Measurements from ENCODE around the gene GABBR2.

GABBR2 gene

DNA sequence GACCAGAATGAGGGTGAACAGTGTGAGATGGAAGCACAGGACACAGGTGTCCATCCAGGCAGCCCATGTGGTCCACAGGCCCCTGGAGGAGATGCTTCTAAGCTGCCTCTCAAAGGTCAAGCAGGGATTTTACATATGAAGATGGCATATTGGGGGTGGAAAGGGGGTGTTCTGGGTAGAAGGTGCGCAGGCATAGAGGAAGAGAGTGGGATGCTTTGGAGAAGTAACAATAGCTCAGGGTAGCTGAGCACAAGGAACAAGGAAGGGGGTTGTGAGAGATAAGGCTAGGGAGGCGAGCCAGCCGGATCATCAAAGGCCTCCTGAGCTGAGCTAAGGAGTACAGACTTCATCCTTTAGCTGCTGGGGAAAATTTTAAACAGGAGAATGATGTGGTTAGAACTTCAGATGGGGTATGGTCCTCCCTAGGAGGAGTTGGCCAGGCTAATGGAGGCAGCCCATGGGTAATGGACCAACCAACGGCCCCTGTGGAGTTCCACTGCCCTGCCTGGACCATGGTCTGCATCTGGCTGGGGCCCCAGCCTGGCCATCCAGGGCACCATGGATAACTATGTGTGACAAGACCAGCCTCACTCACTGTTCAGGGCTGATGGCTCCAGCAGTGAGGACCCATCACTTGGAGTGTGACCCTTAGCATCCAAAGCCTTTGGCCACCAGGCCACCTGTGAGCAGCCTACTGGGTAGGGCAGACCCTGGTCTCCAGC lies 366.5 kb downstream of the GABBR2 start:
- DNase-seq (ENCODE audit: low read depth in 1 of 2, low spot score in 1 of 2) = no peak
- in situ Hi-C loops (cut with HindIII; ENCODE audit: low pct_unique_long_range_greater_than_20kb, low sequenced_read_pairs) = no loop called here
- no peak for TF ChIP-seq JUND (IDR thresholded peaks at IDR 0.05; ENCODE audit: low read depth)

DNA sequence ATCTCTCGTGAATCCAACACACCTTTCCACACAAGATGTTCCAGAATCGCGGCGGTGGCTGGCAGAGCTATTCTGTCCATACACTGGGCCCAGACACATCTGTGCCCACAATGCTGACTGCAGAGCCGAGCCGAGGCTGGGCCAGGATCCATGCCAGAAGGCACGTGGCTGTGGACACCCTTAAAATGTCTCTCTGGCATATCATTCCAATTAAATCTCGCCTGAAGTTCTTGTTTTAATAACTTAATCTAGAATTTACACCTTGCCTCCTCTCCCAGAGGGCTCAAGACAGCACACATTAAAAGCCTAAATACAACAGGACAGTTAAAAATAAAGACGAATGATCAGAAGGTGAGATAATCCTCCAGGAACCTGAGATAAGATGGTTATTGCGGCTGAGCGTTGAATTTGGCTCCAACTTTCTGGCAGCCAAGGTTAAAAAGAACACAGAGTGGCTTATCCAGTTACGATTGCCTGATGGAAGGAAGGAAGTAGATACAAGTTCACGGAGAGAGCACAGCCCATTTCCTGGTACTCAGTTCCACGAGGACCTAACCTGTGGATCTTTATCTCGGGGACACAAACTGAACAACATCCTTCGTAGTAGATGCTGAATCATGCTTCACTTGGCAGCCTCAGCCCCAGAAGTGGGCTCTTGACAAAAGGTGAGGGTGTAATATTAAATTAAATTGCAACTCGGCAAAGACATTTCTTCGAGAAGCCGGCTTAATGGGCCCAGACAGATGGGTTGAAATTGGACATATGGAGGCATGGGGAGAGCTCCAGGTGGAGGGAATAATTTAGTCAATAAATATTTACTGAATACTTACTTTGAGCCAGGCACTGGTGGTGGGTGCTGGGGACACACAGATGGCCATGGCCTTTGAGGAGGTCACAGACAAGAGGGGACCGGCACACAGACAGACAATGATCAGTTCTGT lies 367.3 kb downstream of the GABBR2 start:
- DNase-seq (ENCODE audit: low read depth in 1 of 2, low spot score in 1 of 2) = no peak
- in situ Hi-C loops (cut with HindIII; ENCODE audit: low pct_unique_long_range_greater_than_20kb, low sequenced_read_pairs) = no loop called here
- TF ChIP-seq JUND (IDR thresholded peaks at IDR 0.05; ENCODE audit: low read depth) = no peak

DNA sequence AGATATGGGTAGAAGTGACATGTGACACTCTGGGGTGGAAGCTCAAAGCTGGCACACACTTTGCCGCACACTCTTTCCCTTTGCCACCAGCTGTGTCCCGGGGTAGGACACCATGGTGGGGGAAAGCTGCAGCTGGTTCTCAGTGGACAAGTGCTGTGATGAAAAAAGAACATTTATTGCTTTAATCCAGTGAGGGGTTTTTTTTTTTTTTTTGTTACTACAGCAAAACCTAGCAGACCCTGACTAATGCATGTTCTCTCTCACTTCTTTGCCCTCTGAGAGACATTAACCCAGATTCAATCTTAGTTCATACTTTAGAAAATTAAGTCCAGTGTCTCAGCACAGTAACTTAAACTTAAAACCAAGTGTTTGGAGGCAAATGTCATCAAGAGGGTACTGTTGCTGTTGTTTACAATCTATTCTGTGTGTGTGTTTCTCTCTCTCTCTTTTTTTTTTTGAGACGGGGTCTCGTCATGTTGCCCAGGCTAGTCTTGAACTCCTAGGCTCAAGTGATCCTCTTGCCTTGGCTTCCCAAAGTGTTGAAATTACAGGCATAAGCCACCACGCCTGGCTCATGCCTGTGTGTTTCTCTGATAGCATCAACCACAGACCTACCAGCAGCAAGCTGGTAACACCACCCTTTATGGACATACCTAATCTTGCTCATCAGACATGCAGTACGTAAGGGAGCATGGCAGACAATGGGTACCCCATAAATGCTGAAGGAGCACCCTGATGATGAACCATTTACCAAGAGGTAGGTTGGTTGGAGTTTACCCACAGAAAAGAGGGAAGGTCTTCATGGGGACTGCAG lies 368.5 kb downstream of the GABBR2 start:
- TF ChIP-seq JUND (IDR thresholded peaks at IDR 0.05; ENCODE audit: low read depth) = no peak
- in situ Hi-C loops (cut with HindIII; ENCODE audit: low pct_unique_long_range_greater_than_20kb, low sequenced_read_pairs) = no loop called here
- no peak for DNase-seq (ENCODE audit: low read depth in 1 of 2, low spot score in 1 of 2)

DNA sequence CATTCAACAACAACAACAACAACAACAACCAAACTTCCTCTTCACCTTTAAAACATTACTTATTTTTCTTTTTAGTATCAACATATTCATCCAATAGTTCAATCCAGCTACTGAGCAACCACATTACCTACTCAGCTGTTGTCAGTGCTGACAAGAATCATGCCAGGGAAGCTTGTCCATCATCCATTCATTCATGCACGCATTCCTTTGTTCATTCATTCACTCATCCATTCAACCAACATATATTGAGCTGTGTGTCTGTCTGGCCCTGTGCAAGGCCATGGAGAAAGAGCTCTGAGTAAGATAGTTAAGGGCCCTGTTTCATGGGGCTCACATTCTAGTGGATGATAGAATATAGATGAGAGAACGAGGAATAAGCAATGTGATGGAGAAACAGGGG lies 373.1 kb downstream of the GABBR2 start:
- DNase-seq (ENCODE audit: low read depth in 1 of 2, low spot score in 1 of 2) = no peak
- in situ Hi-C loops (cut with HindIII; ENCODE audit: low pct_unique_long_range_greater_than_20kb, low sequenced_read_pairs) = no loop called here
- no peak for TF ChIP-seq JUND (IDR thresholded peaks at IDR 0.05; ENCODE audit: low read depth)

DNA sequence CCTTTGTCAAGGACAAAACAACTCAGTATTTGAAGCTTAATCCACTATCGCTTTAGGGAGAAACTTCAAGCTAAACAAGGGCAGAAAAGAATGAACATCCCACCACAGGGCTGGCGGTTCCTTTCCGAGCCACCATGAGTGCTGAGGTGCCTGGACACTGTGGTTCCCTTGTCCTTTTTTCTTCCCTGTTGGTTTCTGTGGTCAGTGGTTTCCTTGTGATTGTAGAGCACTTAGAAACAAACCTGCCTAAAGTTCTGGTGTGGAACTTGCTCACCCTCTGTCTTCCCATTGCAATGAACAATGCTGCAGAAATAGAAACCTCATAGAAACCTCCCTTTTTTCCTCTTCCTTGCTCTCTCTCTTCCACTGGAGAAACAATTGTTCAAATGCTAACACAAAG lies 373.9 kb downstream of the GABBR2 start:
- TF ChIP-seq JUND (IDR thresholded peaks at IDR 0.05; ENCODE audit: low read depth) = no peak
- in situ Hi-C loops (cut with HindIII; ENCODE audit: low pct_unique_long_range_greater_than_20kb, low sequenced_read_pairs) = no loop called here

DNA sequence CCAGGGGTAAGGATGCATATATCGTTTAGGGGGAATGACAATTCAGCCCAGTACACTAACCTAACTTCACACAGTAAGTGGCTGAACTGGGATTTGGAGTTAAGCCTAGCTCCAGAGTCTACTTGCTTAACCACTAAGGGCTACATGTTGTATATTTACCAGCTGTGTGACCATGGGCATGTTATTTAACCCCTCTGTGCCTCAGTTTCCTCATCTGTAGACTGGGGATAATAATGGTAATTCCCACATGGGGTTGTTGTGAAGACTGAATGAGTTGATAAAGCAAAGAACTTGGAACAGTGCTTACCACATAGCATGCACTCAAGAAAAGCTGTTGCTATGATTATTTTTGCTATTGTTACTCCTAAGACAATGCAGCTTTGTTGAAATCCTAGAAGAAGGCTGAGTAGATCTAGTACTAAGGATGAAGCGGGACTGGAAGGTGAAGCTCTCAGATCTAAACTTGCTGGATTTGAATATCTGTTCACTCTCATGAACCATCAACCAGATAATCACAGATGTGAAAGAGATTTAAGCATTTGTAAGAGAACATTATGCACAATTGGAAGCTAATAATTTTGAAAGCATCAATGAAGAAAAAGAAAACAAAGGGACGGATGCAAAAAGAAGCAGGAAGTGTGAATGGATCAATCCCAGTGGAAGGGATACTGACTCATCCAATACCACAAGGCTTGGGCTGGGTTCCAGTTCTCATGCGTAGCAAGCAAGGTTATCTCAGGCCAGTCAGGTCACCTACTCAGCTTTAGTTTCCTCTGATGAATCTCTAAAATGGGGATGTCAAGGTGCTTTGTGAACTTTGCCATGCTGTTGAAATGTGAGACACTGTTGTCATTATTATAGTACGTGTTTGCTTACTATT lies 374.8 kb downstream of the GABBR2 start:
- in situ Hi-C loops (cut with HindIII; ENCODE audit: low pct_unique_long_range_greater_than_20kb, low sequenced_read_pairs) = no loop called here
- no peak for TF ChIP-seq JUND (IDR thresholded peaks at IDR 0.05; ENCODE audit: low read depth)
- DNase-seq (ENCODE audit: low read depth in 1 of 2, low spot score in 1 of 2) = no peak

More for the DNA sequence above, 373.9 kb downstream of the GABBR2 start:
- no peak for DNase-seq (ENCODE audit: low read depth in 1 of 2, low spot score in 1 of 2)

DNA sequence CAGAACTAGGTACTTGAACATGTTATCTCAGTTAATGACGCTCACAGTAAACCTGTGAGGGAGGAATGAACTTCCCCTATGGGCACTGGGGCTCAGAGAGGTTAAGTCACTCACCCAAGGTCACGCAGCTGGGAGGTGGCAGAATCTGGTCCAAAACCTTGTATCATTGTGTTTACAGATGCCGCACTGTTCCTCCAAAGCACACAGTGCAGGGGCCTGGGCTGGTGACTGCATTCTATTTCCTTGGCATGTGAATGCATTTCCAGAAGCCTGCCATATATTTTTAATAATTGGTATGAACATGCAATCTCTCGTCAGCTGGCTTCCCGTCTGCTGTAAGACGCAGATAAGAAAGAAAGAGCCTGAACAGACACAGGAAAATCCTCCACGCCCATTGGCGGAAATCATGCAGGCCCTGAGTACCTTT lies 376.3 kb downstream of the GABBR2 start:
- TF ChIP-seq JUND (IDR thresholded peaks at IDR 0.05; ENCODE audit: low read depth) = no peak
- in situ Hi-C loops (cut with HindIII; ENCODE audit: low pct_unique_long_range_greater_than_20kb, low sequenced_read_pairs) = no loop called here

DNA sequence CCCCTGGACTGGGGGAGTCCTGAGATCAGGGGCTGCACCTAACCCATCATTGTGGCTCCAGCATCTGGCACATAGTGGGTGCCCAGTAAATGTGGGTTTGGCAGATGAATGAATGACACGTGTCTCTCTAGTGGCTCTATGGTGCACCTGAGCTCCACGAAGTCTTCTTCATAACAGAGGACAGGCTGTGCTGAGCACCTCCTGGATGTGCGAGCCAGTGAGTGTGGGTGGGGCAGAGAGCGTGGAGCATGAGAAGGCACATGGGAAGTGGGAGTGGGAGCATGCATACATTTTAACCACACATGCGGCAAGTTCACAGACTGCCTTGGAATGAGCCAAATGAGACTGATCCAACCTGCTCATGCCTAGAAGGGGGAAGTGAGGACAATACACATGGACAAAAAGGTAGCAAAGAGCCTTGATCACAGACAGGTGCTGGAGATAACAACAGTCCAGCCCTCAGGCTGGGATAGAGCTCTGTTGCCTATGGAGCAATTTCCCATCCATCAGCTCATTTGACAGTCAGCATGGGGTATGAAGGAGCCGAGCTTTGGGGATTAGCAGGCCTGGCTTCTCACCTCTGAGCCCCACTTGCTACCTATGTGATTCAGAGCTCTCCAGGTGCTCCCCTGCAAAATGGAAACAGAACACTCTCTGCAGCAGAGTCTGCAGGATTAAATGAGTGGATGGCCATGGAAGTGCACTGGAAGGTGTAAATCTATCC lies 377.0 kb downstream of the GABBR2 start:
- in situ Hi-C loops (cut with HindIII; ENCODE audit: low pct_unique_long_range_greater_than_20kb, low sequenced_read_pairs) = no loop called here
- no peak for TF ChIP-seq JUND (IDR thresholded peaks at IDR 0.05; ENCODE audit: low read depth)
- DNase-seq (ENCODE audit: low read depth in 1 of 2, low spot score in 1 of 2) = no peak

More for the DNA sequence above, 376.3 kb downstream of the GABBR2 start:
- no peak for DNase-seq (ENCODE audit: low read depth in 1 of 2, low spot score in 1 of 2)

DNA sequence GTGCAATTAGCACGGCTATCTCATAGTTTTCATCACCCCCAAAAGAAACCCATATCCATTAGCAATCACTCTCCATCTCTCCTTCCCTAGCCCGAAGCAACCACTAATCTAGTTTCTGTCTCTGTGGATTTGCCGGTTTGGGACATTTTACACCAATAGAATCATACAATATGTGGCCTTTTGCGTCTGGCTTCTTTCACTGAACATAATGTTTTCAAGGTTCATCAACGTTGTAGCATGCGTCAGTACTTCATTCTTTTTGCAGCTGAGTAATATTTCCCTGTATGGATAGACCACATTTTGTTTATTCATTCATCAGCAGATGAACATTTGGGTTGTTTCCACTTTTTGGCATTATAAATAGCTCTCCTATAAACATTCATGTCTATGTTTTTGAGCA lies 377.9 kb downstream of the GABBR2 start:
- no peak for DNase-seq (ENCODE audit: low read depth in 1 of 2, low spot score in 1 of 2)
- in situ Hi-C loops (cut with HindIII; ENCODE audit: low pct_unique_long_range_greater_than_20kb, low sequenced_read_pairs) = no loop called here
- no peak for TF ChIP-seq JUND (IDR thresholded peaks at IDR 0.05; ENCODE audit: low read depth)

DNA sequence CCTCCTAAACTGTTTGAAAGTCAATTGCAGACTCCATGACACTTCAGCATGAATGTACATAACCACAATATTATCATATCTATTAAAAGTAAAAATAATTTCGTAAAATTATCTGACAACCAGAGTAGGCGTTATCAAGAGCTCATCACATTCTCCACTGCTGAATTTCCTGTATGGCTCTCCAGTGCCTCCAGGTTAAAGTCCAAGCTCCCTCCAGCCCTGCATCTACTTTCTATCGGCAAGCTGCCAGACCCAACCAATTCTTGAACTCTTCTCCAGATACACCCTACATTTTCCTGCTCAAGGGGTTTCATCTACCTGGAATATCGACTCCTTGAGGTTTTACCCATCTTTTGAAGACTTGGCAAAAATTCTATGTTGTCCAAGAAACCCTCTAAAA lies 378.8 kb downstream of the GABBR2 start:
- no peak for TF ChIP-seq JUND (IDR thresholded peaks at IDR 0.05; ENCODE audit: low read depth)
- no peak for DNase-seq (ENCODE audit: low read depth in 1 of 2, low spot score in 1 of 2)
- in situ Hi-C loops (cut with HindIII; ENCODE audit: low pct_unique_long_range_greater_than_20kb, low sequenced_read_pairs) = no loop called here

DNA sequence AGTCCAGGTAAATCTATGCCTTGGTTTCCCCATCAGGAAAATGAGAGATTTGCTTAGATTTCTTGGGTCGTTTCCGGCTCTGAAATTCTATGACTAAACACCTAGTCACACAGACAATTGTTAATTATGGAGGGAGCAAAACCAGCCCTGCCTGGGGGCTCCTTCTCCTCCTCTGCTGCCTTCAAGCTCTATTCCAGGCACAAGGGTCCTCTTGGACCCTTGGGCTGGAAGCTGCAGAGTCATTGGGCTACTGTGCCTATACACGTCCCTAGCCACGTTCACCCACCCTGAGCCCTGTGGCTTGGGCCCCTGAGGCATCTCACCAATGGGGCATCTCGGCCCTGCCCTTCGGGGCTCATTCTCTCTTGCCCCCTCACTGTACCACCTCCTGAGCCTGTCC lies 379.5 kb downstream of the GABBR2 start:
- no peak for TF ChIP-seq JUND (IDR thresholded peaks at IDR 0.05; ENCODE audit: low read depth)
- DNase-seq (ENCODE audit: low read depth in 1 of 2, low spot score in 1 of 2) = no peak
- in situ Hi-C loops (cut with HindIII; ENCODE audit: low pct_unique_long_range_greater_than_20kb, low sequenced_read_pairs) = no loop called here

Measured in T47D (cell line).